Mononuclear cell (primary cell): Measurements from ENCODE around the gene NEDD4L. TPM values are rescaled to one million over a fixed set of nuclear protein-coding genes. Genes with fewer than 3 reads are reported as not detected.

Source experiments
- H3K27me3 ChIP-seq: 2 replicates; pipeline ENCODE4 v1.6.0; 2011; ENCODE audit warnings: low read length, control low read depth; ENCODE audit not compliant: insufficient read depth
- H3K4me1 ChIP-seq: 2 replicates; pipeline ENCODE4 v1.5.1; 2011; ENCODE audit warnings: mild to moderate bottlenecking, low read length, control low read depth; ENCODE audit not compliant: insufficient read depth
- H3K4me3 ChIP-seq: 2 replicates; pipeline ENCODE4 v1.5.1; 2011; ENCODE audit warnings: mild to moderate bottlenecking, low read length, moderate library complexity
- H3K9me3 ChIP-seq: 2 replicates; pipeline ENCODE4 v1.5.1; 2011; ENCODE audit warnings: low read depth, mild to moderate bottlenecking, control low read depth, low read length
- total RNA-seq: library from RNA; depleted of rRNA; stranded (reverse); fragments of >200 nt; gene quantifications from one replicate; pipeline ENCODE4 v1.2.3, GENCODE V29; 2012

Gene NEDD4L
- total RNA-seq, 1 donor = 8.7 TPM

DNA sequence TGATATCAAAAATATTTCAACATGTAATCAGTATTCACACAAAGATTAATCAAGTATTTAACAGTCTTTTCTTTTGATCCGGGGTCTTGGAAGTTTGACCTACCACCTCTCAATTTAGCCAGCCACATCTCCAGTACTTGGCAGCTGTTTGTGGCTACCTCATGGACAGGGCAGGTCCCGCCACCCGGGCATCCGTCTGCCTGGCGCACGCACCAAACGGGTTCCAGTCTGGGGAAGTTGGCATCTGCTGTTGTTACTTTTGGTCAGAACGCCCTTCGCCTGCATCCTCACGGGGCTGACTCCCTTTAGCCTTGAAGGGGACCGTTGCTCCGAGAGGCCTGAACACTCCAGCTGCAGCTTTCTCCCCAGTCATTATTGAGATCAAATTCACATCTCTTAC lies 81.7 kb downstream of the NEDD4L start:
- no peak overlapping the region for H3K4me3 ChIP-seq
- H3K9me3 ChIP-seq = no peaks in the 10 kb centered on the region
- H3K4me1 ChIP-seq = no peaks in the 10 kb centered on the region
- H3K27me3 ChIP-seq = no peaks in the 10 kb centered on the region

DNA sequence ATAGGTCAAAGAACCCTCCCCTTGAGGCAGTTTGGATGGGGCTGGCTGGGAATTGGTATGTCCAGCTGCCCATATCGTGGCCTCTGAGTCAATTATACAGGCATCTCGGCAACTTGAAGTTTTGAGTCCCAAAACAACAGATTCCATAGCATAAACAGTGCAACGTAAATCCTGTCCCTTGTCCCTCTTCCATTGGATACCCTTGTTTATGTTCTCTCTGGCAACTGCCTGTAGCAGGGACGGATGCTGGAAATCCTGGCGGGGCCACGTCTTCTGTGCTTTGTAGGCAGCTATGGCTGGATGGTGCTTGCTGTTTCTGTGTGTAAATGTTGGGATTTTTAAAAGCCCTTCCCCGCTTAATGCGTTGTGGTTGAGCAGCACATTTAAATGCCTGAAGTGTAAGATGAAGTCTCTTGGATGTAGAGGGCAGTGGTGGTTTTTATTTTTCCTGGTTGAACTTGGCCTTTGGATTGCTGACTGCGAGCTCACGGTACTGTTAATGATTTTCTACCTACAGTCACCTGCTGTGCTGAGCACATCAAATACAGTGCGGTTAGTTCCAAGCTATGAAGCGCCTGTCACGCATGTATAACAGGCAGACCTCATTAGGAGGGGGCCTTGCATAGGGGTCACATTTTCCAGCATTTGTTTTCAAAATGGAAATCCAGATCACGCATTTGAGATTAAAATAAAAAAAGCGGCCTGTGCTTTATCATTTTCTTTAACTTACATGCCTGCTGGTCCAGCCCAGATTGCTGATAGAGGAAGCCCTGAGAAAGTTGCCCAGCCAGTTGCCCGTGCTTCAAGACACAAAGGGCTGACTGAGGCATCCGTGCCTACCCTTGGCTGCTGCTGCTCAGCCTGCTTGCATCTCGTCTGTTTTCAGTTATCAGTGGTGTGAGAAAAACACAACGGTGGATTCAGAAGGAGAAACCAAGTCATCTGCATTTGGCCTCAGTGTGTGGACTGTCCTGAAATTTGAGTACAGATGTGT lies 84.7 kb downstream of the NEDD4L start:
- no peaks in the 10 kb centered on the region for H3K9me3 ChIP-seq
- no peaks in the 10 kb centered on the region for H3K4me1 ChIP-seq
- no peaks in the 10 kb centered on the region for H3K27me3 ChIP-seq
- H3K4me3 ChIP-seq = no peak overlapping the region

DNA sequence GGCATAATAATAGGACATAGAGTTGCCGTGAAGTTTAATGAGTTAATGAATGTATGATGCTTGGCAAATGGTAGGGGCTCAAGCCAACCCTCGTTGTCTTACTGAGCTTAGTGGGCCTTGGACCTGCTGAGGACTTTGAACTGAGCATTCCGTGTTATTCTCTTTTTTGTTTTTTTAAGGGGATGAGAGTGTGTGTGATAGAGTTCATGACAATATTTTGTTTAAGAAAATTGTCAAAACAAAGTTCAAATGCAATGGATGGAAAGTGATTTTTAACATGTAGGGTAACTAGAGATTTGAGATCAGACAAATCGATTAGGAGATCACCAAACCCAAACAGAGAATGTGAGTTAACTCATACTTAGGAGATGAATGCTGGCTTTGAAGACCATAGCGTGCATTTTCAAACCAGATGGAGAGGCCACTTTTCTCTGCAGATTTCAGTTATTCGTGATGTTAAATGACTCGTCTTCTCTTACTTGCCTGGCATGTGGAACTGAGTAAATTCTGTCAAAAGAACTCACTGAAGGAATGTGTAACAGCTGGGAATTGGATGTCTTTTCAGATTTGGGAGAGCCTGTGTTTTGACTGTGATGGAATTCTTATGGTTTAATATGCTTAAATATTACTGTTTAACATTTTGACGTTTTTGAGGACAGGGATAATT lies 88.7 kb downstream of the NEDD4L start:
- Histone ChIP-seq H3K4me1 (peaks cover 5% of the 10 kb centered on the region), H3K27me3 (no peaks in the 10 kb centered on the region), H3K9me3 (no peaks in the 10 kb centered on the region), H3K4me3 (no peak overlapping the region)

DNA sequence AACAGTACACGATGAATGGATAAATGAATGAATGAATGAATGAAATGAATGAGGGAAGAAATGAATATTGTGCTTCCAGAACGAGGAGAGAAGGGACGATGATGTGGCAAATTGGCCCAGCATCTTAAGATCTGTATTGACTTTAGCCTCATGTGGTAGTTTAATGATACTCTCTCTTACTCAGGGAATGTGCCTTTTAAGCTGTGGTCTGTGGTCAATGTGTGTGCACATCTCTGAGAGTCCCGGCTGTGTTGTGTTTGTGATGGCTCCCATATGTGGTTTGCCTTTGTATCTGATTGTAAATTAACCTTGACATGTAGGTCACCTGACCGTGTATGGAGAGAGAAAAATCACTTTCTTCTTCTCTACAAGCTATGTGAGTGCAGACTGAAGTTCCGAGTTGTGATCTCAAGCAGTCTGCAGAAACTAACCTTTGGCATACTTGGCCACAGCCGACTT lies 91.2 kb downstream of the NEDD4L start:
- Histone ChIP-seq H3K4me1 (peaks cover 5% of the 10 kb centered on the region), H3K27me3 (no peaks in the 10 kb centered on the region)

DNA sequence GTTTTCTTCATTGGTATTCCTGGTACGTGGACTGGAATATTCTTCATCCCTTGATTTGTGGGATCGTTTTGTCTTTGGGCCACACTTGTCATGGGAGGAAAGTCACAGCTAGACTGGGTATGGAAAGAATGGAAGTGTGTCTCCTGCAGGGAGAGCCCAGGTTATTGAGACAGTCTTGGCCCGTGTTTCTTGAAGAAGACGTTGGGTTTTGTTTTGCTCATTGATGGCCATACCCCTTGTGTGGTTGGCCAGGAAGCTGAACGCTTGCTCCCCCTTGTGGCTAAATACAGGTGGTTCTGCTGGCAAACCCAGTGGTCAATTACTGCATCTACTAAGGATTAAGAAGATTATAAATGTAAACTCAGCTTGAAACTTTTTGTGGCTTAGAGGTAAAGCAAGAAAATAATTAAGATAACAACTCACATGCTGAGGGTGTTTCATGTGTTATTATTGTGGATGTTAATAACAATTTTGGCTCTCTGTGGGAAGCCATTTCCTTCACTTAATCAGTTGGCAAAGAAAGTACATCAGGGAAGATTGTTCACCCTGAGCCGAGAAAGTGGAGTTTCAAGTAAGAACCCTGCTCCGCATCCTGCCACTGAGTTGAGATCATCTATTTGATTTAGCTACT lies 91.8 kb downstream of the NEDD4L start:
- Histone ChIP-seq H3K9me3 (no peaks in the 10 kb centered on the region), H3K4me3 (no peak overlapping the region), H3K27me3 (no peaks in the 10 kb centered on the region), H3K4me1 (peaks cover 5% of the 10 kb centered on the region)

More for the DNA sequence above, 91.2 kb downstream of the NEDD4L start:
- H3K4me3 ChIP-seq = no peak overlapping the region
- no peaks in the 10 kb centered on the region for H3K9me3 ChIP-seq

DNA sequence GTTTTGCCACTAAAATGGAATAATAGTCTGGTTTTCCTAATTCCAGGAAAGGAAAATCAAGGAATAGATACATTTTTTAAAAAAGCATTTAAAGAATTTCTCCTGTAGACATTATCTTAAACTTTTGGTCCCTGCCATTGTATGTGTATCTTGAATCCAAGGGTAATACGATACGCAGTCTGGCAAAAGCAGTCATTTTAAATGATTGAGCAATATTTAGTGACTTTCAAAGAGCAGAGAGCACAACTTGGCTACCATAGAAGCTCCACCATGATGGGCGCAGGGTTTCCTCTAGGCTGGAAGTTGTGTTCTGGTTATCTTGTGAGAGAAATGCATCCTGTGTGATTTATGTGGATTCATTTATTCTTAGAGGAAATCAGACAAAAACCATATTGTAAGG lies 92.9 kb downstream of the NEDD4L start:
- H3K4me1 ChIP-seq = peaks cover 5% of the 10 kb centered on the region
- H3K9me3 ChIP-seq = no peaks in the 10 kb centered on the region
- H3K4me3 ChIP-seq = no peak overlapping the region
- H3K27me3 ChIP-seq = no peaks in the 10 kb centered on the region

DNA sequence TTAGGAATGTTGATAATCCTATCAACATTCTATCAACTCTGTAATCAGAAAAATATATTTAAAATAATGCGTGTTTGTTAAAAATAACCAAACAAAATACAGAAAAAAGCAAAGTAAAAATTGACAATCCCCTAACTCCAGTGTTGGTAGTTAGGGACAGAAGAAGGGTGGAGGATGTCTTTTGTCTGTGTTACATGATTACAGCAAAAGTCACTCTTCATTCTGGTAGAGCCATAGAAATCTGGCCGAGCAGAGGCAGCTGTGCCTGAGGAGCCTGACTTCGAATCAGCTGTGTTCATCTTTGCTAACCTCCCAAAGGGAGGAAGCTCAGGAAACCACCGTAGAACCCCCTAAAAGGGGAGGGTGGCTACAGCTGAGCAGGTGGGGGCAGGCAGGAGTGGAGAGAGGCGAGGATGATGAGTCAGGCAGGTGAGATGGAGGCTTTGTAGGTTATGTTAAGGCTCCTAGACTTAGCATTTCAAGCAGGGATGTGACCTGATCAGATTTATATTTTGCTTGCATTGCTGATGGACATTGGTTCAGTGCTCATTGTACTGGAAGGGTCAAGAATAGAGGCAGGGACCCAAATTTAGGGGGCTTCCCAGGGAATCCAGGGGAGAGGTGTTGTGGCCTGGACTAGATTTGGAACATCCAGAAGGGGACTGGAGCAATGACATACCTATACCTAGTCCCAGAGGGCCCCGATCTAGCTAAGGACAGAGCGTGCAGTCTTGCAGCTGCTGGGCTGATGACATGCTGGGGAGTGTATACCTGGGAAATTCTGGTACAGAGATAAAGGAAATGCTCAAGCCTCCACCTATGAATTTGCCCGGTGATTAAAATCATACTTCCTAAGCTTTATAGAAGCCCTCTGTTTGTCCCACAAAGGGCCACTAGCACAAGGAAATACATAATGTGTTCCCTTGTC lies 95.7 kb downstream of the NEDD4L start:
- Histone ChIP-seq H3K27me3 (no peaks in the 10 kb centered on the region), H3K9me3 (no peaks in the 10 kb centered on the region), H3K4me1 (peaks cover 5% of the 10 kb centered on the region), H3K4me3 (no peak overlapping the region)

DNA sequence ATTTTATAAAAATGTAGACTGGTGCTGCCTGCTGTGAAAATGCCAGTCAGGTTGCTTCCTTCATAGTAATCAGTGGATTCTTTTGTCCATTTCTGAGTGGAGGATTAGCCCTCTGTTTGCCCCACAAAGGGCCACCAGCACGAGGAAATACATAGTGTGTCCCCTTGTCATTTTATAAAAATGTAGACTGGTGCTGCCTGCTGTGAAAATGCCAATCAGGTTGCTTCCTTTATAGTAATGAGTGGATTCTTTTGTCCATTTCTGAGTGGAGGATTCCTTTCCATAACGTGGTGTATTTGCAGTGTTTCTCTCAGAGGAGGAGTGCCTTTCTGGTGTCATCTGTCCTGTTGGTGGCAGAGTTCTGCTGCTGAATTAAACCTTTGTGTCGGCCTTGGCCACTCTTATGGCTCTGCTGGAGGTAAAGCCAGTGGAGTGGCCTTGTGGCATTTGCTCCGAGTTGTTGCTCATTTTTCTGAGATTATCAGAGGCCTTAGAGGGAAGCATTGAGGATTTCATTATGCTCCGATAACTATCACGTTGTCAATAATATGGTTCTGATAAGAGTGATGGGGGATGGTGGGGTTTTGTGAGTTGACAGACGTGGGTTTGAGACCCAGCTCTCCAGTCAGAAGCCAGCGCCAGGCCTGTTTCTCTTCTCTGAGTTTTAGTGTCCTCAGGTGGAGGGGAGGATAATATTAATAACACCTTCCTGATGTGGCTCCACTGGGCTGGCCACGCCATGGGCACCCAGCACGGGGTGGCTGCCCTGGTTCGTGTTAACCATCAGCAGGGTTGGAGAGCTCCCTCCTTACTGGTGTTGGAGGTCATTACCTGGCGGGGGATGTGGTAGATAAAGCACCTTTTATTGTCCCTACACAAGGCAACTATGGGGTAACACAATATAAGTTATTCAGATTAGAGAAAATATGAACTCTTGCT lies 96.6 kb downstream of the NEDD4L start:
- H3K4me3 ChIP-seq = no peak overlapping the region

DNA sequence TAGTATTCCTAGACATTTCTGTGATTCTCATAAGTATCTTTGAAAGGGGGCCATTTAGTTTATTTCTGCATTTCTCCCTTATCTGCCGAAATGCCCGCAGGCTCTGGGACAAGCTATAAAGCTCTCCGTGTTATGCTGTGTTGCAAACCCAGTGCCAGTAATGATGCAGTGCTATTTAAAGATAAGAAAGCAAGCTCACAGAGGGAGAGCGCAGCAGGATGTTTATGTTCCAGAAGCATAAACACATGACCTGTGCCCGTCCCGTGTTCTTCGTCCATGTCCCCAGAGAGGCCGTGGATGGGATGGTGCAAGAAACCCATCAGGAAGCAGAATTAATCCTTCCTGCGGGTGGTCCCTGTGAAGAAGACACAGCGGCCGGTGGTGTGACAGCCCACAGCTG lies 99.4 kb downstream of the NEDD4L start:
- H3K27me3 ChIP-seq = no peaks in the 10 kb centered on the region
- no peak overlapping the region for H3K4me3 ChIP-seq
- H3K9me3 ChIP-seq = no peaks in the 10 kb centered on the region
- no peaks in the 10 kb centered on the region for H3K4me1 ChIP-seq

More for the DNA sequence above, 96.6 kb downstream of the NEDD4L start:
- peaks cover under 1% of the 10 kb centered on the region for H3K4me1 ChIP-seq
- H3K27me3 ChIP-seq = no peaks in the 10 kb centered on the region
- no peaks in the 10 kb centered on the region for H3K9me3 ChIP-seq

DNA sequence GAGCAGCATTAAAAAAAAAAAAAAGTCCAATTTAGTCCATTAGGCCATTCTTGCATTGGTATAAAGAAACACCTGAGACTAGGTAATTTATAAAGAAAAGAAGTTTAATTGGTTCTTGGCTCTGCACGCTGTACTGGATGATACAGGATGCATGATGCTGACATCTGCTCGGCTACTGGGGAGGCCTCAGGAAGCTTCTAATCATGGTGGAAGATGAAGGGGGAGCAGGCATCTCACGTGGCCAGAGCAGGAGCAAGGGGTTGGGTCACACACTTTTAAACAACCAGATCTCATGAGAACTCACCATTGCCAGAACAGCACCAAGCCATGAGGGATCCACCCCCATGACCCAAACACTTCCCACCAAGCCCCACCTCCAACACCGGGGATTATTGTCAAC lies 100.1 kb downstream of the NEDD4L start:
- no peaks in the 10 kb centered on the region for H3K9me3 ChIP-seq
- H3K4me3 ChIP-seq = no peak overlapping the region
- H3K4me1 ChIP-seq = no peaks in the 10 kb centered on the region
- no peaks in the 10 kb centered on the region for H3K27me3 ChIP-seq

DNA sequence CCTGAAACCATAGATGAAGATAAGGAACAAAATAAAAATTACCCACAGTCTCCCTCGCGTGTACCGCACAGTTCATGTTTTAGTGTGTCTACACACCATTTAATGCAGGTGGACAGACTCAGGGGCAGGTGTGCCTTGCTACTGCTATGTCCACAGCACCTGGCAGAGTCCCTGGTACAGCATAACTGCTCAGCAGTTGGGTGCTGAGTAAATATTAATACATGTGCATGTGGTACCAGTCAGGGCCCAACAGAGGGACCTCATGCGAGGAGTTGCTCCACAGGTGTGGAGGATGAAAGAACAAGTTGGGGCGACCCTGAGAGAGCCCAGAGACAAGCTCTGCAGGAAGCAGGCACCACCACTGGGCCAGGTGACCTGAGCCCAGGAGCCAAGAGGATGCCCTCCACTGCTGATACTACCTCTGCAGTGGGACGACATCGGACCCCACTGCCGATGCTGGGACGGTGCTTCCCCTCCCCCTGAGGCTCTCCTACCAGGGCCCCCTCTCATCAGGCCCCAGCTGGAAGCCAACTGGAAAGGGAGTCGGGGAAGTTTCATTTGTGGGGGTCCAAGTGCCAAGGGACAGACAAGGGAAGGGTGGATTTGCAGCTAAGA lies 100.8 kb downstream of the NEDD4L start:
- H3K27me3 ChIP-seq = no peaks in the 10 kb centered on the region
- H3K4me3 ChIP-seq = no peak overlapping the region
- no peaks in the 10 kb centered on the region for H3K9me3 ChIP-seq
- no peaks in the 10 kb centered on the region for H3K4me1 ChIP-seq

DNA sequence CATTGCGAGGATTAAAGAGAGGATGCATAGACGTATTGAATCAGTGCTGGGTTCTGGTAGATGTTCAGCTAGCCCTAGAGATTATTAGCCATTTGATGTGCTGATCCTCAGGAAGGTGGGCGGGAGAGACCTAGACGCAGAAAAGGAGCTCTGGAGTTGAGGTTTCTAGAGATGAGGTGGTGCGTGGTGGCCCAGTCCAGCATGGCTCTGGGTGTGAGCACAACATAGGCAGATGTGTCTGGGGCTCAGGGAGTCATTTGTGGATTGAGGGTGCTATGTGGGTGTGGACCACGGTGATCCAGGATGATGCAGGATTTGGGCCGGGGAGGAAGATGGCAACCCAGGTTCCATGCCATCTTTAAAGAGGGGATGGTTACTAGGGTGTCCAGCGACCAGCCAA lies 102.1 kb downstream of the NEDD4L start:
- Histone ChIP-seq H3K27me3 (no peaks in the 10 kb centered on the region), H3K4me1 (no peaks in the 10 kb centered on the region), H3K9me3 (no peaks in the 10 kb centered on the region), H3K4me3 (no peak overlapping the region)

DNA sequence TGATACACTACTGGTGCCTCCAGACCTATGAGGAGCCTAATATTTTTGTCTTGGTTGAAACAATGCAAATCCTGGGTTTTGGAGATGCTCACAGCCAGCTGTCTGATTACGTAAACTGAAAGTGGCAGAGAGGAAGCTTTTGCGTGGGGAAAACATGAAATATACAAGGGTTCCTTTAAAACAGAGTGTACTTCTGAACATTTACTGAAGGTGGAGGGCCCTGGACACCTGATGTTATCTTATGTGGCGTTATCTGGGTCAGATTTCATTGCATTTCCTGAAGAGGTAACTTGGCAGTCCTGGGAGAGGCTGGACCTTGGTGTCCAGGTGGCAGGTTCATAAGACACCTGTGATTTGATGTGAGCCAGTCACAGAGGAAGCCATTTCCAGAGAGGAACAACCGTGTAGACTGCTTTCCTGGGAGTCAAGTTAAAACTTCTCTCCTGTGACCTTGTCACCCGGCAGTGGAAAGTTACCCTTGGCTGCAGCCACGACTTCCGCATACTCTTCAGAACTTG lies 105.0 kb downstream of the NEDD4L start:
- Histone ChIP-seq H3K27me3 (no peaks in the 10 kb centered on the region), H3K4me3 (no peak overlapping the region), H3K9me3 (no peaks in the 10 kb centered on the region), H3K4me1 (no peaks in the 10 kb centered on the region)
